ENCODE measurements around the gene PHOX2B.

- TF ChIP-seq CTCF (IDR thresholded peaks at IDR 0.05 in 2 of 3, conservative IDR thresholded peaks at IDR 0.05 in 1 of 3; ENCODE audit: borderline replicate concordance in 1 of 3, insufficient read depth in 1 of 3, low read depth in 2 of 3, low read length in 2 of 3), result no peak
- TF ChIP-seq POLR2A (IDR thresholded peaks at IDR 0.05; ENCODE audit: borderline replicate concordance, extremely low read depth, insufficient read depth, insufficient read length), result no peak
- no peak for TF ChIP-seq POLR2AphosphoS5 (IDR thresholded peaks at IDR 0.05; ENCODE audit: low read depth, low read length)
- no peak for TF ChIP-seq CEBPB (IDR thresholded peaks at IDR 0.05; ENCODE audit: low read depth)
- no peak for TF ChIP-seq EGR1 (IDR thresholded peaks at IDR 0.05; ENCODE audit: low read depth)
- TF ChIP-seq SP1 (IDR thresholded peaks at IDR 0.05; ENCODE audit: low read depth), result no peak
These were observed 1.1 kb downstream of the PHOX2B start for GRCh38 chr4:41747230-41748055.

Data from HCT116 (cell line).